HS-27A (cell line): ENCODE measurements around the gene SELENOM.
A peak's percentile ranks its signal among the peaks of the same experiment; 100 is the strongest.

Experiments used
- DNase-seq: peaks from one replicate; pipeline ENCODE4 v3.0.0-alpha.2; 2012; ENCODE audit warnings: low read depth, missing footprints

The SELENOM gene

DNA sequence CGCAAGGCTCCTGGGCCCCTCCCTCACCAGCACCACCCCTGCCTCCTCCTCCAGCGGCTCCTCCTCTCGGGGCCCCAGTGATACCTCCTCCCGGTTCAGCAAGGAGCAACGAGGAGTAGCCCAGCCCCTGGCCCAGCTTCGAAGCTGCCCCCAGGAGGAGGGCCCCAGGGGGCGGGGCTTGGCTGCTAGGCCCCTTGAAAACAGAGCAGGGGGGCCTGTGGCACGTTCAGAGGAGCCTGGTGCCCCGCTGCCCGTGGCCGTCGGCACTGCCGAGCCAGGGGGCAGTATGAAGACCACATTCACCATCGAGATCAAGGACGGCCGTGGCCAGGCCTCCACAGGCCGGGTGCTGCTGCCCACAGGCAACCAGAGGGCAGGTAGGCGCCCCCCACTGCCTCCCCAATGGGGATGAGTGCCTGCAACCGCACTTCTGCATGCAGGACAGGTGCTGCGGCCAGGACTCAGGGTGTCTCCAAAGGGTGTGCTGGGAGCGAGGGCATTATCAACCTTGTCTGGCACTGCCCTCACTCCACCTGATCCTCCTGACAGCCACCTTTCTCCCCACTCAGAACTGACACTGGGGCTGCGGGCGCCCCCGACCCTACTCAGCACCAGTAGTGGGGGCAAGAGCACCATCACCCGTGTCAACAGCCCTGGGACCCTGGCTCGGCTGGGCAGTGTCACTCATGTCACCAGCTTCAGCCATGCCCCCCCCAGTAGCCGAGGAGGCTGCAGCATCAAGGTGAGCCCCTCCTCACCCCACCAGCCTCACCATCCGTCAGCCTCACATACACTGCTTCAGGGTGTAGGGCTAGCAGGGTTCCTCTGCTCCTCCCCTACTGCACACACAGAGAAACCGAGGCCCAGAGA is 16.0 kb downstream of the SELENOM start:
- DNase-seq = no peak

DNA sequence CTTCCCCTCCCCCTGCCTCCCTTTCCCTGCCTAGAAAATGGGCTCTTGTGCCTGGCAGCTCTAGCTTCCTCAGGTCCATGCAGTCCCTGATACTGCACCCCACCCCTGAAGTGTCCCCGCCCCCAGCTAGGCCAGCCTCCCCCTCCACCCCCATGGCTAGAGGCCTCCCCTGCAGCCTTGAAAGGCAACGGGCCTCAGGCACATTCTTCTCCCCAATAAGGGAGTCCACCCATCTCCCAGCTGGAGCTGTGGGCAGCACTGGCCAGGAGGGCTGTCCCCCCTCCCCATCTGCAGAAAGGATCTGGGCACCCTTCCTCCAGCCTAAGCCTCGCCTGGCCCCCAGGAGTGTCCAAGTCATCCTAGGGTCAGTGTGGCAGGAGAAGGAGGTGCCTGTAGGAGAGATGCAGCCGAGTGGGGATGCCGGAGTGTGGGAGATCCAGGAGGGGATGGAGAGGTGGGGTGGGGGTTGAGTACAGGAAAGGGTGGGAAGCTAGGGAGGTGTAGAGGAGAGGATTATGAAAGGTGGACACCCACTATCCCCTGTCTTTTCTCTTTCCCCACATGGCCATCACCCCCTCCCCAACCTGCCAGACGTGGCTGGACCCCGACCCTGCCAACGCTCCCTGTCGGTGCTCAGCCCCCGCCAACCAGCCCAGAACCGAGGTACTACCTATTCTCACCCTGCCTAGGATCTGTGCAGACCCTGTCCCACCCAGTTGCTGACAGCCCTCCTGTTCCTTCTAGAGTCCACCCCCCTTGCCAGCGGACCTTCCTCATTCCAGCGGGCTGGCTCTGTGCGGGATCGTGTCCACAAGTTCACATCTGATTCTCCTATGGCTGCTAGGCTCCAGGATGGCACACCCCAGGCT is 16.9 kb downstream of the SELENOM start:
- no peak for DNase-seq

DNA sequence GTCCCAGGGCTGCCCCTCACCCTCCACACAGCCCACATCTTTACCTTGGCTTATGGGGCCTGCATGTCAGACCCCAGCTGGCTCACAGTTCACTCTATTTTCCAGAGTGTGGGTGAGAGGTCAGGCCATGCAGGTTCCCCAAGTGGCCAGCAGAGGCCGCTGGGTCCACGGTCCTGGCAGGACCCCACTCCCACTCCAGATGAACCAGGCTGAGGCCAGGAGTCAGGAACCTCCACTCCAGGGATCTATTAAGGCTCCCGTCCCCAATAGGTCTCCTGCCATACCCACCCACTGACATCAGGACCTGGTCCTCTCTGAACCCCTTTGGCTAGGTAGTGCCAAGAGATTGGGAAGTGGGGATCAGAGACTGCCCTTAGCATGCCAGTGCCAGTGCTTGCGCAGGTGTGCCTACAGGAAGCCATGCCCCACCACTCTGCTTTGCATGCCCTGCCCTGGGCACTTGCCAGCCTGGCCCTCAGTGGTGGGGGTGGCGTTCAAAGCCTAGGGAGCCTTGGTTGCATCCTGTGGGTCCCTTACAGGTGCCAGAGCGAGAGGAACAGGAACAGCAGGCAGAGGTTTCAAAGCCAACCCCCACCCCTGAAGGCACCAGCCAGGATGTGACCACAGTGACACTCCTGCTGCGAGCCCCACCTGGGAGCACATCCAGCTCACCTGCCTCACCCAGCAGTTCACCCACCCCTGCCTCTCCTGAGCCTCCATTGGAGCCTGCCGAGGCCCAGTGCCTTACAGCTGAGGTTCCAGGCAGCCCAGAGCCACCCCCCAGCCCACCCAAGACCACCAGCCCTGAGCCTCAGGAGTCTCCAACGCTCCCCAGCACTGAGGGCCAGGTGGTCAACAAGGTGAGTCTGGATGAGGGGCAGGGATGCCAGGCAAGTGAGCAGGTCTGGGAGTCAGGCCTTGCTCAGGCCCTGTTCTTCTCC is 17.9 kb downstream of the SELENOM start:
- no peak for DNase-seq

DNA sequence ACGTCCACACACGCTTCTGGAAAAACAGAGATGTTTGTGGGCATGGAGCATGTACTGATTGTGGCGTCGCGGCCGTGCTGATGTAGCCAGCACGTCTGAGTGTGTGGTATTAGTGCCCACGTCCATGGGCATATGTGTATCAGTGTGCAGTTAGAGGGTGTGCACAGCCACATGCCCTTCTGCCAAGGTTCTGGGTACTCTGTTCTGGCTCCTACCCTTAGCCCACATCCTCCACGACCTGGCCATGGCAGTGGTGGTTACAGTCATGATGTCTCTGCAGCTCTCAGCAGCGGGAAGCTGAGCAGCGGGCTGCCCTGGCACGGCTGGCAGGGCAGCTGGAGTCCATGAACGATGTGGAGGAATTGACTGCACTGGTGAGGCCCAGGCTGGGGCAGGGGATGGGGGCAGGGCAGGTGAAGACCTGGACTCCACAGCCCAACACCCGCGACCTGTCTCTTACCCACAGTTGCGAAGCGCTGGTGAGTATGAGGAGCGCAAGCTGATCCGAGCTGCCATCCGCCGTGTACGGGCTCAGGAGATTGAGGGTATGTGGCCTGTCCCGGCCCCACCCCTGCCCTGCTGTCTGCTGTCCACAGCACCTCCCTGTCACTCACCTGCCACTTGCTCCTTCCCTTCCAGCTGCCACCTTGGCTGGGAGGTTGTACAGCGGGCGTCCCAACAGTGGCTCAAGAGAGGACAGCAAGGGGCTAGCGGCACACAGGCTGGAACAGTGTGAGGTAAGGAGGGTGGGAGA is 19.0 kb downstream of the SELENOM start:
- no peak for DNase-seq

DNA sequence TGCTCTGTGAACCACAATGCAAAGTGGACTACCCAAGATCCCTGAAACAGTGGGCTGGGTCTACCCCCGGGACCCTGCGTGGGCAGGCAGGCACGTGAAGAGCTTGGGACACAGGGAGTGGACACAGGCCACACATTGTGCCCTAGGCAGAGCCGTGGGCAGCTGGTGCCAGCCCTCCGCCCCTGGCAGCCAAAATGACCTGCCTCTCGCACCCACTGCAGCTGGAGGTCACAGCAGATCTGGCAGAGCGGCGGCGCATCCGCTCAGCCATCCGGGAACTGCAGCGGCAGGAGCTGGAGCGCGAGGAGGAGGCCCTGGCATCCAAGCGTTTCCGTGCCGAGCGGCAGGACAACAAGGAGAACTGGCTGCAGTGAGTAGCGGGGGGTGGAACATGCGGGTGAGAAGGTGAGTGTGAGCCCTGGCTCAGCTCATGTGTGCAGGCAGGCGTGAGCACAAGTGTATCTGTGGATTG is 19.6 kb downstream of the SELENOM start:
- DNase-seq = no peak

- DNase-seq = no peak
Observed at GRCh38 chr22:31086703-31087330, 20.6 kb downstream of the SELENOM start.

- DNase-seq = no peak
Observed at GRCh38 chr22:31085928-31086327, 21.4 kb downstream of the SELENOM start.

GRCh38 chr22:31085493-31085824 is 21.9 kb downstream of the SELENOM start:
- no peak for DNase-seq

GRCh38 chr22:31084811-31085492 is 22.4 kb downstream of the SELENOM start:
- no peak for DNase-seq

- no peak for DNase-seq
Observed at GRCh38 chr22:31083923-31084810, 23.2 kb downstream of the SELENOM start.

DNA sequence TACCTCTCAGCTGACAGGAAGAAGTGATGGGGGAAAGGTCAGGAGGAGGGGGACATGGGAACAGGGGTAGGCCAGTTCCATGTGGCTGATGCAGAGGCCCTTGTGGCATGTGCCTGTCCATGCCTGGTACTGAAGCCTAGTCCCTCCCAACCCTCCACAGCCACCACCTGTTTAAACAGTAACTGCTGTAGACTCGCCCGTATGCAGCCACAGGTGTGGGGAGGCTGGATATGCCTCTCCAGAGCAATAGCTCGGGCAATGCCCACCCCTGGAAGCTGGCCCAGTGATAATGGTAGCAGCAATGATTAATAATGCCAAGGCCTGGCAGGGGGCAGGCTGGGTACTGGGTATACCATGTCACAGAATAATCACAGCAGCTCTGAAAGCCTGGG is 24.0 kb downstream of the SELENOM start:
- no peak for DNase-seq

DNA sequence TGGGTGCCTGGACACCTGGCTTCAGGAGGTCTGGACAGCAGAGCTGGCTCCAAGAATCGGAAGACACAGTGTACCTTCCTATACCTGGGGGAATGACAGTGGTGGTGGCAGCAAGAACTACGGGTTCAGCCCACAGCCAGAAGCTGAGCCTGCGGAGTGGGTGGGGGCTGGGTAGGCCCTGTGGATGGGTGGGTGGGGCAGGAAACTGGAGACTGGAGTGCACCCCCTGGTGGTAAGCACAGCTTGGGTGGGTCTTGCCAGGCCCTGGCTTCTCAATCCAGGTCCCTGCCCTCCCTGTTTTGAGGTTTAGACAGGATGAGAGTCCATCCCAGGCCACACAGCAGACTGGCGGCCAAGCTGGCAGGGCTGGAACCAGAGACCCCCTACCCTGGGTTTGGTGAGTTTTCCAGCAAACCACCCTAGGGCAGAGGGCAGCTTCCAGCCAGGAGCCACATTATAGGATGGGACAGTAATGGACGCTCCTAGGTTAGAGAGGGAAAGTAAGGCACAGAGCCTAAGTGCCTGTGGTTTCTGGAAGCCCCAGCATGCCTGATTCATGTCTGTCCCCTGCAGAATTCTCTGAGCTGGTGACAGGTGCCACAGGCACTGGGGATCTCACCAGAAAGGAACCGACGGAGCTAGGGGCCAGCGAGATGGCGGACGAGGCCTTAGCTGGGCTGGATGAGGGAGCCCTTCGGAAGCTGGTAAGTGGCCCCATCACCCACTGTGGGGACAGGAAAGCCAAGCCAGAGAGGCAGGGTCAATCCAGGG is 24.6 kb downstream of the SELENOM start:
- no peak for DNase-seq

DNA sequence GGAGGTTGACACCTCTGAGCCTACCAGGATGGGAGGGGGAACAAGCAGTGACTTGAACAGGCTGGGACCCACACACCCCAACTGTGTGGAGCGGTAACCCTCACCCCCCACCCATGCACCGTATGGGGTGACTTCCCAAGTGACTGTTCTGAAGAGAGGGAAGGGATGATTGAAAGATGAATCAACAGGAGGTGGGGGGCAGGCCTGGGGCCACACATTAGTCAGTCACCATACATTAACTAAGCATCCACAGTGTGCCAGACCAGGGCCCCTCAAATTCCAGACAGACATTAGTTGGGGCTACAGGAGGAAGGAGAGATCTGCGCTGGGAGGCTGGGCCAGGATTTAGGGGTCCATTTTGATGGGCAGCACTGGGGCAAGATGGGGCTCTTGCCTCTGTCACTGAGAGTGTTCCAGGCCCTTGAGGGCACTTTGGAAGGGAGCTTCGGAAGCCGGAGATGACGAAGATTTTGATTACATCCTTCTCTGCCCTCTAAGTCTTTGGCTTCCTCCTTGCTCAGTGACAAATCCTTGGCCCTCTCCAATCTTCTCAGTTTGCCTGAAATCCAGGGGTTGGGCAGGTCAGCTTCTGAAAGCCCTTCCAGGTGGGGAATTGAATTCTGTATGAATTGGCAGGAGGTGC is 25.3 kb downstream of the SELENOM start:
- peak; percentile 50 for DNase-seq

- DNase-seq = peak; percentile 67
Observed at GRCh38 chr22:31080848-31081649, 26.3 kb downstream of the SELENOM start, which contains the start of gene SMTN. Gene SMTN (plus strand): TSS chr22:31081318. CDS start chr22:31083259, 1,941 bp downstream.

- no peak for DNase-seq
Observed at GRCh38 chr22:31080164-31080847, 27.1 kb downstream of the SELENOM start.

GRCh38 chr22:31079095-31079642 is 28.2 kb downstream of the SELENOM start:
- DNase-seq = no peak
